Type B pancreatic cell (in vitro differentiated cells): ENCODE measurements around the gene RAB40AL. TPM values are rescaled to one million over a fixed set of nuclear protein-coding genes. Genes with fewer than 3 reads are reported as not detected.

ENCODE experiments used
- DNase-seq: peaks from one replicate; pipeline ENCODE4 v3.0.0; 2021; ENCODE audit warnings: mixed read lengths; ENCODE audit not compliant: unreplicated experiment; ENCODE audit errors: extremely low spot score
- H3K27ac Mint-ChIP-seq: 2 replicates; pipeline ENCODE4 v1.8.0; 2021; ENCODE audit warnings: mild to moderate bottlenecking, mixed read lengths
- H3K27me3 Mint-ChIP-seq: 2 replicates; pipeline ENCODE4 v1.8.0; 2021; ENCODE audit warnings: mixed read lengths
- H3K36me3 Mint-ChIP-seq: 2 replicates; pipeline ENCODE4 v1.8.0; 2021; ENCODE audit warnings: mixed read lengths
- H3K4me1 Mint-ChIP-seq: one replicate; pipeline ENCODE4 v1.8.0; 2021; ENCODE audit warnings: mixed read lengths; ENCODE audit not compliant: unreplicated experiment
- H3K4me3 Mint-ChIP-seq: 2 replicates; pipeline ENCODE4 v1.8.0; 2021; ENCODE audit warnings: mild to moderate bottlenecking, mixed read lengths
- H3K9me3 Mint-ChIP-seq: 2 replicates; pipeline ENCODE4 v1.8.0; 2021; ENCODE audit warnings: mixed read lengths
- CTCF ChIP-seq: fragments of 200-600 bp; sonication (generic); conservative IDR thresholded peaks from 2 replicates; pipeline ENCODE4 v1.5.0; 2021; ENCODE audit warnings: antibody characterized with exemption, mild to moderate bottlenecking
- total RNA-seq: library from RNA; stranded (reverse); gene quantifications from 2 replicates; pipeline ENCODE4 v1.2.1, GENCODE V29; 2021; ENCODE audit warnings: low replicate concordance

RAB40AL gene
- total RNA-seq, 1 donor from 2014 or later: 0.63 TPM

- H3K4me3 Mint-ChIP-seq: no peak overlapping the region
- H3K36me3 Mint-ChIP-seq: no peaks in the 10 kb centered on the region
- H3K4me1 Mint-ChIP-seq: no peaks in the 10 kb centered on the region
- H3K9me3 Mint-ChIP-seq: no peaks in the 10 kb centered on the region
- no peaks in the 10 kb centered on the region for H3K27me3 Mint-ChIP-seq
- DNase-seq: no peak
- TF ChIP-seq CTCF: peak; percentile 74
- peak overlapping the region; percentile 68 for H3K27ac Mint-ChIP-seq
These were observed 2.4 kb upstream of the RAB40AL start for GRCh38 chrX:102934624-102935023.

GRCh38 chrX:102950908-102951866 is 14.1 kb downstream of the RAB40AL start:
- H3K27ac Mint-ChIP-seq: peak overlapping the region; percentile 27
- H3K4me1 Mint-ChIP-seq: peaks cover 7% of the 10 kb centered on the region
- peak overlapping the region; percentile 74 for H3K4me3 Mint-ChIP-seq
- H3K27me3 Mint-ChIP-seq: no peaks in the 10 kb centered on the region
- H3K9me3 Mint-ChIP-seq: no peaks in the 10 kb centered on the region
- DNase-seq: no peak
- H3K36me3 Mint-ChIP-seq: no peaks in the 10 kb centered on the region
- TF ChIP-seq CTCF: peak; percentile 73

- no peak overlapping the region for H3K27ac Mint-ChIP-seq
- H3K4me3 Mint-ChIP-seq: no peak overlapping the region
- DNase-seq: no peak
- H3K36me3 Mint-ChIP-seq: no peaks in the 10 kb centered on the region
- no peaks in the 10 kb centered on the region for H3K9me3 Mint-ChIP-seq
- TF ChIP-seq CTCF: no peak
- H3K27me3 Mint-ChIP-seq: no peaks in the 10 kb centered on the region
- H3K4me1 Mint-ChIP-seq: no peaks in the 10 kb centered on the region
These were observed 20.7 kb downstream of the RAB40AL start for GRCh38 chrX:102957751-102958150.

GRCh38 chrX:102958794-102959193 is 21.7 kb downstream of the RAB40AL start:
- no peak overlapping the region for H3K4me3 Mint-ChIP-seq
- no peaks in the 10 kb centered on the region for H3K36me3 Mint-ChIP-seq
- no peaks in the 10 kb centered on the region for H3K27me3 Mint-ChIP-seq
- no peak for DNase-seq
- no peaks in the 10 kb centered on the region for H3K4me1 Mint-ChIP-seq
- H3K27ac Mint-ChIP-seq: no peak overlapping the region
- H3K9me3 Mint-ChIP-seq: no peaks in the 10 kb centered on the region
- TF ChIP-seq CTCF: no peak

- Mint-ChIP-seq H3K27me3 (no peaks in the 10 kb centered on the region), H3K27ac (no peak overlapping the region), H3K4me1 (no peaks in the 10 kb centered on the region), H3K4me3 (no peak overlapping the region), H3K9me3 (no peaks in the 10 kb centered on the region), H3K36me3 (no peaks in the 10 kb centered on the region)
- no peak for DNase-seq
- no peak for TF ChIP-seq CTCF
These were observed 22.4 kb downstream of the RAB40AL start for GRCh38 chrX:102959471-102959870.
